Naive B cell (primary cell): ENCODE measurements around the gene KIAA1614. TPM values are rescaled to one million over a fixed set of nuclear protein-coding genes. Genes with fewer than 3 reads are reported as not detected.

Experiments used
- ATAC-seq, 2 donors: fragments of 150-1000 bp; cut with Tn5 transposase; 2 replicates each; pipeline ENCODE4 v1.10.0; 2021; ENCODE audit warnings: low read depth in 2 of 2, mild to moderate bottlenecking in 2 of 2, moderate library complexity in 2 of 2
- DNase-seq: peaks from one replicate; pipeline ENCODE4 v3.0.0; 2022
- H3K27ac Mint-ChIP-seq, 6 donors: one replicate each; pipeline ENCODE4 v1.8.0; 2020 to 2022; ENCODE audit warnings: mild to moderate bottlenecking in 6 of 6, mixed read lengths in 6 of 6, moderate library complexity in 5 of 6, inconsistent platforms in 2 of 6
- H3K27me3 Mint-ChIP-seq, 3 donors: one replicate each; pipeline ENCODE4 v1.8.0; 2021 to 2022; ENCODE audit warnings: mixed read lengths in 3 of 3, mild to moderate bottlenecking in 1 of 3
- H3K36me3 Mint-ChIP-seq, 2 donors: one replicate each; pipeline ENCODE4 v1.8.0; 2020 to 2022; ENCODE audit warnings: mixed read lengths in 2 of 2, inconsistent platforms in 1 of 2, mild to moderate bottlenecking in 1 of 2
- H3K4me1 Mint-ChIP-seq, 3 donors: one replicate each; pipeline ENCODE4 v1.8.0; 2020 to 2022; ENCODE audit warnings: mixed read lengths in 3 of 3, inconsistent platforms in 1 of 3, mild to moderate bottlenecking in 1 of 3, moderate library complexity in 1 of 3
- H3K4me3 Mint-ChIP-seq, 8 donors: one replicate each; pipeline ENCODE4 v1.8.0; 2020 to 2022; ENCODE audit warnings: mild to moderate bottlenecking in 8 of 8, mixed read lengths in 8 of 8, moderate library complexity in 8 of 8, inconsistent platforms in 2 of 8
- H3K9me3 Mint-ChIP-seq, 7 donors: one replicate each; pipeline ENCODE4 v1.8.0; 2020 to 2022; ENCODE audit warnings: mixed read lengths in 7 of 7, mild to moderate bottlenecking in 5 of 7, inconsistent platforms in 2 of 7, moderate library complexity in 1 of 7
- polyA plus RNA-seq, 6 donors: library from polyadenylated mRNA; unstranded; fragments of 300-500 nt; fragmentation: Illumina TruSeq; gene quantifications; one replicate each; pipeline ENCODE4 v1.2.3, GENCODE V29; 2021; ENCODE audit warnings: low read depth in 6 of 6

The KIAA1614 gene
- polyA plus RNA-seq, 6 donors from 2014 or later: 0.03 TPM; not detected in 5

DNA sequence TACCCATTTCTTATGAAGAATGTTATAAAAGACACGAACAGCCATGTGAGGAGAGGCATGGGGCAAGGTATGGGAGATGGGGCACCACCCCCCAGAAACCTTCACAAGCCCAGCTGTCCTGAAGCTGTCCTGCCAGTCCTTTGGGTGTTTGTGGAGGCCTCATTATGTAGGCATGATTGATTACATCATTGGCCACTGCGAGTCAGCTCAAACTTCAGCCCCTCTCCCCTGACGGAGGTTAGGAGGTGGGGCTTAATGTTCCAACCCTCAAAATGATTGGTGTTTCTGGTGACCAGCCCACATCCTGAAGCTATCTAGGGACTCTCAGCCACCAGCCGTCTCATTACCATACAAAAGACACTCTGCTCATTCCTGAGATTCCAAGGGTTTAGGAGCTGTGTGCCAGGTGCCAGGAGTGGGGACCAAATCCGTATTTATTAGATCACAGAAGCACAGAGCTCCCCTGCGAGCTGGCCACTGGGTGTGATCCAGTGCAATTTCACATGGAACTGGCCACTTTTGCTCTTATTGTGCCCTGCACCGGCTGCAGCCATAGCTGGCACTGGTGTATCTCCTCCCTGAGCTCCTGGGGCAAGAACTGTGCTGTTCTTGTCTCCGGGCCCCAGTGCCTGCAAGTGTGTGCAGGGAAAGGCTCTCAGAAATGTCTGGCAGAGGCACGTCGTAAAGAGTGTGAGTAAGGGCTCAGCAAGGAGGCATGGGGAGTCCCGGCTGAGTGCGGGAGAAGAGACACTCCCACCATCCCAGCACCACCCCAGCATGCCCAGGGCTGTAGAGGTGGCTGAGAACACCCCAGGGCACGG, 10.5 kb downstream of the KIAA1614 start:
- no peak for ATAC-seq
- no peaks in the 10 kb centered on the region for H3K27me3 Mint-ChIP-seq
- no peak overlapping the region for H3K4me3 Mint-ChIP-seq
- DNase-seq: no peak
- peak overlapping the region in 1 of 6 donors; percentile 75 for H3K27ac Mint-ChIP-seq
- peaks cover 0 to 8% (median under 1%) of the 10 kb centered on the region in 3 donors for H3K4me1 Mint-ChIP-seq
- no peaks in the 10 kb centered on the region for H3K9me3 Mint-ChIP-seq
- H3K36me3 Mint-ChIP-seq: no peaks in the 10 kb centered on the region

DNA sequence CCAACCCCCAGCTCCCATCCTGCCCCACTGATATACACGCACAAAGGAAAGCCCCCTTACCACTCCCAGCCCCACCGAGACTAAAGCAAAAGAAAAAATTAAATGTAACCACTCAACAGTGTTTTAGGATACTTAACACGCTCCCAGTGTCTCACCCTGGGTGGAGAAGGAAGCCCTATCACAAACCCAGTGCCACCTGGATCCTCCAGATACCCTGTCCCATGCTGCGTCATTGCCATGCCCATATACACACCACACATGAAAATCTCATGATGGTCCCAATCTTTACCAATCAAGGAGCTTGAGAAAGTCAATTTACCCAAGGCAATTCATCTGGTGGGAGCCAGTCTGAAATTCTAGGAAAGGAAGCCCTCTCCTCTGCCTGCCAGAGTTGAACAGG, 11.2 kb downstream of the KIAA1614 start:
- Mint-ChIP-seq H3K4me1 (peaks cover 6 to 10% (median 6%) of the 10 kb centered on the region in 3 donors), H3K9me3 (no peaks in the 10 kb centered on the region), H3K36me3 (no peaks in the 10 kb centered on the region), H3K27me3 (peaks cover 0 to 3% (median 0%) of the 10 kb centered on the region in 3 donors), H3K4me3 (no peak overlapping the region), H3K27ac (peak overlapping the region in 1 of 6 donors; percentile 61)
- ATAC-seq (no peak), DNase-seq (no peak)

DNA sequence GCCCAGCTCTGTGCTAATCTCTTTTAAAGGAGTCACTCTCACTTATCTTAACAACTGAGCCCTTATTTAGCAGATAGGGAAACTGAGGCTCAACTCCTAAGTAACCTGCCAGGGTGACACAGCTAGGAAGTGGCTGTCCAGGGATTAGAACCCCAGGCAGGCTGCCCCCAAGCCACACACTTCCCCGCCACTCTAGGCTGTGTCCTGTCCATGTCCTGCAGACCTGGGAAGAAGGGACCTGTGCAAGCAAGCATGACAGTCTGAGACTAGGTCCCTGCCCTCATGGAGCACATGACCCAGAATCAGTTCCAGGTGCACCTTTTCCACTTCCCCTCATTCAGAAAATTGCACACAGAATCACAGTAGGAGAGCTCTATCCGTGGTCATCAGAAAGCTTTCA, 12.2 kb downstream of the KIAA1614 start:
- Mint-ChIP-seq H3K36me3 (no peaks in the 10 kb centered on the region), H3K27ac (no peak overlapping the region), H3K4me3 (peak overlapping the region in 1 of 8 donors; percentile 6), H3K4me1 (peaks cover 6 to 14% (median 10%) of the 10 kb centered on the region in 3 donors), H3K27me3 (peaks cover 0 to 8% (median 5%) of the 10 kb centered on the region in 3 donors), H3K9me3 (no peaks in the 10 kb centered on the region)
- DNase-seq (no peak), ATAC-seq (no peak)

- Mint-ChIP-seq H3K4me1 (peaks cover 6 to 15% (median 10%) of the 10 kb centered on the region in 3 donors), H3K9me3 (no peaks in the 10 kb centered on the region), H3K27me3 (peaks cover 0 to 8% (median 5%) of the 10 kb centered on the region in 3 donors), H3K27ac (no peak overlapping the region), H3K36me3 (no peaks in the 10 kb centered on the region), H3K4me3 (no peak overlapping the region)
- no peak for DNase-seq
- ATAC-seq: no peak
Observed at GRCh38 chr1:180925471-180926051, 12.9 kb downstream of the KIAA1614 start.

- H3K9me3 Mint-ChIP-seq: no peaks in the 10 kb centered on the region
- H3K4me3 Mint-ChIP-seq: no peak overlapping the region
- DNase-seq (no peak), ATAC-seq (peak; percentile 35 to 39)
- no peak overlapping the region for H3K27ac Mint-ChIP-seq
- peaks cover 6 to 18% (median 10%) of the 10 kb centered on the region in 3 donors for H3K4me1 Mint-ChIP-seq
- peaks cover 0 to 8% (median 5%) of the 10 kb centered on the region in 3 donors for H3K27me3 Mint-ChIP-seq
- no peaks in the 10 kb centered on the region for H3K36me3 Mint-ChIP-seq
Observed at GRCh38 chr1:180926164-180926981, 13.7 kb downstream of the KIAA1614 start.

- Mint-ChIP-seq H3K4me1 (peaks cover 6 to 18% (median 10%) of the 10 kb centered on the region in 3 donors), H3K9me3 (no peaks in the 10 kb centered on the region), H3K36me3 (no peaks in the 10 kb centered on the region), H3K27me3 (peaks cover 0 to 8% (median 5%) of the 10 kb centered on the region in 3 donors), H3K27ac (peak overlapping the region in 1 of 6 donors; percentile 39), H3K4me3 (no peak overlapping the region)
- ATAC-seq (no peak), DNase-seq (no peak)
Observed at GRCh38 chr1:180927348-180927747, 14.7 kb downstream of the KIAA1614 start.

GRCh38 chr1:180927841-180928240, 15.1 kb downstream of the KIAA1614 start:
- no peaks in the 10 kb centered on the region for H3K36me3 Mint-ChIP-seq
- ATAC-seq: no peak
- H3K27me3 Mint-ChIP-seq: peaks cover 0 to 8% (median 5%) of the 10 kb centered on the region in 3 donors
- H3K4me1 Mint-ChIP-seq: peaks cover 6 to 18% (median 10%) of the 10 kb centered on the region in 3 donors
- H3K27ac Mint-ChIP-seq: peak overlapping the region in 1 of 6 donors; percentile 39
- no peaks in the 10 kb centered on the region for H3K9me3 Mint-ChIP-seq
- DNase-seq: no peak
- no peak overlapping the region for H3K4me3 Mint-ChIP-seq

- no peaks in the 10 kb centered on the region for H3K9me3 Mint-ChIP-seq
- no peak overlapping the region for H3K27ac Mint-ChIP-seq
- no peaks in the 10 kb centered on the region for H3K36me3 Mint-ChIP-seq
Observed at GRCh38 chr1:180928331-180929230, 15.9 kb downstream of the KIAA1614 start.

DNA sequence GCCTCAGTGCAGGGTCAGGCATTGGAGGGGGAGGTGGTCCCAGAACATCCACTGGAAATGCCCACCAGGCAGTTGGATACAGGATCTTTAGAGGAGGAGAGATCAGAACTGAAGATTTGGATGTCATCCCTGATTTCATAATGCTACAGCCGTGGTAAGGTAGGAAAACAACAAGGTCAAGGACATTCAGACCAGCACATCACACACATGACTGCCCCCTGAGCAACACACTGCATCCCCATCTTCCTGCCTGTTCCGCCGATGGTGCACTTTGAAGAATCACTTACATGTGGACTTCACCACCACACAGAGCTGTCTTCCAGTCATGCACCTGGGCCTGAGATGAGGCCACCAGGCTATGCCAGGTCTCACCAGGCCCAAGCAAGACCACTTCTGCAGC, 16.7 kb downstream of the KIAA1614 start:
- H3K27ac Mint-ChIP-seq: no peak overlapping the region
- H3K4me3 Mint-ChIP-seq: no peak overlapping the region
- no peak for DNase-seq

More at GRCh38 chr1:180928331-180929230, 15.9 kb downstream of the KIAA1614 start:
- ATAC-seq: no peak
- H3K4me1 Mint-ChIP-seq: peaks cover 9 to 18% (median 14%) of the 10 kb centered on the region in 3 donors
- no peak overlapping the region for H3K4me3 Mint-ChIP-seq
- H3K27me3 Mint-ChIP-seq: peaks cover 0 to 8% (median 5%) of the 10 kb centered on the region in 3 donors
- DNase-seq: no peak

GRCh38 chr1:180930687-180931086, 18.0 kb downstream of the KIAA1614 start:
- no peak overlapping the region for H3K4me3 Mint-ChIP-seq
- no peaks in the 10 kb centered on the region for H3K9me3 Mint-ChIP-seq
- DNase-seq (no peak), ATAC-seq (no peak)
- H3K4me1 Mint-ChIP-seq: peaks cover 15 to 26% (median 26%) of the 10 kb centered on the region in 3 donors
- no peaks in the 10 kb centered on the region for H3K36me3 Mint-ChIP-seq
- H3K27ac Mint-ChIP-seq: no peak overlapping the region
- H3K27me3 Mint-ChIP-seq: peaks cover 0 to 13% (median 5%) of the 10 kb centered on the region in 3 donors

More for the DNA sequence above, 16.7 kb downstream of the KIAA1614 start:
- ATAC-seq: no peak
- Mint-ChIP-seq H3K9me3 (no peaks in the 10 kb centered on the region), H3K27me3 (peaks cover 0 to 9% (median 5%) of the 10 kb centered on the region in 3 donors), H3K36me3 (no peaks in the 10 kb centered on the region), H3K4me1 (peaks cover 10 to 20% (median 19%) of the 10 kb centered on the region in 3 donors)

GRCh38 chr1:180931529-180931928, 18.8 kb downstream of the KIAA1614 start:
- H3K4me1 Mint-ChIP-seq: peaks cover 15 to 29% (median 29%) of the 10 kb centered on the region in 3 donors
- no peaks in the 10 kb centered on the region for H3K9me3 Mint-ChIP-seq
- H3K27ac Mint-ChIP-seq: peak overlapping the region in 1 of 6 donors; percentile 33
- no peak overlapping the region for H3K4me3 Mint-ChIP-seq
- no peak for ATAC-seq
- DNase-seq: no peak
- no peaks in the 10 kb centered on the region for H3K36me3 Mint-ChIP-seq
- H3K27me3 Mint-ChIP-seq: peaks cover 0 to 13% (median 5%) of the 10 kb centered on the region in 3 donors

DNA sequence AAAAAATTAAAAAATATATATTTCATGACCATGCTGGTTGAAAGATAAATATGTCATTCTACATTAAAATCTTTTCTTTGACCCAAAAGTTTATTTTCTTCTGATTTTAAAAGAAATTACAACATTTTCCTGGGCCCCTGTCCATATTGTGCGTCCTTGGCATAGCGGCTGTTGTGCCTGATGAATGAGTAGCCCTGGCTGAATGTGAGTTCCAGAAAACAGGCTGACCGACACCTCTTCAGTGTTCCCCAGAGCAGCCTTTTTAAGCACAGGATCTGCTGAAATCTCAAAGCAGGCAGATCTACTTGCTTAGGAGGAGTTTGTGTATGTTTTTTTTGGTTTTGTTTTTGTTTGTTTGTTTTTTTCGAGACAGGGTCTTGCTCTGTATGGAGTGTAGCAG, 19.7 kb downstream of the KIAA1614 start:
- Mint-ChIP-seq H3K9me3 (no peaks in the 10 kb centered on the region), H3K4me3 (no peak overlapping the region), H3K36me3 (no peaks in the 10 kb centered on the region), H3K4me1 (peaks cover 15 to 31% (median 24%) of the 10 kb centered on the region in 3 donors), H3K27ac (no peak overlapping the region), H3K27me3 (peaks cover 0 to 13% (median 5%) of the 10 kb centered on the region in 3 donors)
- DNase-seq: no peak
- no peak for ATAC-seq
